Gastroesophageal sphincter (tissue), 4 donors: ENCODE data around the gene LRRC25. TPM values are rescaled to one million over a fixed set of nuclear protein-coding genes. Genes with fewer than 3 reads are reported as not detected.
A peak's percentile ranks its signal among the peaks of the same experiment; 100 is the strongest.
"Not testable (repeated sequence)": the region's sequence is repeated elsewhere in the genome, so short reads cannot be mapped to it uniquely, and the experiment has no call there.

Experiments used
- ATAC-seq: fragments of 150-250 bp; one replicate; pipeline ENCODE4 v1.9.1; 2016; ENCODE audit warnings: mild to moderate bottlenecking, moderate library complexity
- H3K27ac ChIP-seq, 4 donors: fragments of 200-600 bp; sonication (generic) in 3 of 4; 1 replicate in 3 of 4; 2 replicates in 1 of 4; pipeline ENCODE4 v1.5.1; 2016 to 2019
- H3K27me3 ChIP-seq: fragments of 200-600 bp; sonication (generic); one replicate; pipeline ENCODE4 v1.5.1; 2019
- H3K36me3 ChIP-seq, 2 donors: fragments of 200-600 bp; sonication (generic); one replicate each; pipeline ENCODE4 v1.5.1; 2019; ENCODE audit warnings: control low read depth in 1 of 2
- H3K4me1 ChIP-seq, 3 donors: fragments of 200-600 bp; sonication (generic); 1 replicate in 2 of 3; 2 replicates in 1 of 3; pipeline ENCODE4 v1.5.1; 2016 to 2019; ENCODE audit warnings: control low read depth in 2 of 3
- H3K4me3 ChIP-seq, 2 donors: fragments of 200-600 bp; sonication (generic); one replicate each; pipeline ENCODE4 v1.5.1; 2019; ENCODE audit warnings: mild to moderate bottlenecking in 1 of 2, moderate library complexity in 1 of 2
- H3K9me3 ChIP-seq, 3 donors: fragments of 200-600 bp; sonication (generic); one replicate each; pipeline ENCODE4 v1.5.1; 2017 to 2019; ENCODE audit warnings: control low read depth in 2 of 3
- EP300 ChIP-seq: sonication (generic); formaldehyde crosslinking; IDR thresholded peaks from one replicate; pipeline ENCODE4 v1.6.1; 2017; ENCODE audit warnings: antibody characterized with exemption, mild to moderate bottlenecking
- POLR2A ChIP-seq, 2 donors: fragments of 450-650 bp; IDR thresholded peaks; one replicate each; pipeline ENCODE4 v1.6.1; 2017; ENCODE audit warnings: antibody characterized with exemption in 2 of 2, mild to moderate bottlenecking in 2 of 2, moderate library complexity in 1 of 2
- POLR2AphosphoS5 ChIP-seq: sonication (generic); formaldehyde crosslinking; IDR thresholded peaks from one replicate; pipeline ENCODE4 v1.6.1; 2017; ENCODE audit warnings: antibody characterized with exemption
- WGBS, 2 donors: methylation state at CpG; one replicate each; pipeline ENCODE4 v1.1.5; 2018; ENCODE audit warnings: low coverage in 1 of 2; 5-methylcytosine and 5-hydroxymethylcytosine counted together
- total RNA-seq, 4 donors: library from RNA; depleted of rRNA; stranded (reverse); fragments of >200 nt; gene quantifications; one replicate each; pipeline ENCODE4 v1.1.0, GENCODE V29; 2016
- TF ChIP-seq, protein P1 (sequence below), 4 experiments: fragments of 200-600 bp in 2 of 4; fragments of 450-650 bp in 2 of 4; sonication (generic) in 1 of 4; IDR thresholded peaks; one replicate each; pipeline ENCODE4 v1.5.1; 2017 to 2019; ENCODE audit warnings: antibody characterized with exemption in 4 of 4, mild to moderate bottlenecking in 2 of 4, moderate library complexity in 2 of 4

LRRC25 gene
- total RNA-seq, 4 donors from 2014 or later, result 1.9 to 19.0 (median 4.8) TPM

DNA sequence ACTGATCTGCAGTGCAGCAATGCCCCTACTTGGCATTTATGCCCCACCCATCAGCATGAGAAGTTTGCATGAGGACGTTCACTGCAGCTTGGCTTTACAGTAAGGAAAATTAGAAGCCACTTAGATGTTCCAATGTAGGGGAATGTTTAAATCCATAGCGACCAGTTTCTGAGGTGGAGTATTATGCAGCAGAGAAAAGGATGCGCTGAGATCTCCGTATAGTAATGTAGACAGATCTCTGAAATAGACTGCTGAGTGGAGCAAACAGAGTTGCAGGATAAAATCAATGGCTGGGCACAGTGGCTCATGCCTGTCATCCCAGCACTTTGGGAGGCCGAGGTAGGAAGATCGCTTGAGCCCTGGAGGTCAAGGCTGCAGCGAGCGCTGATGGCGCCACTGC is 46.9 kb downstream of the LRRC25 start:
- Histone ChIP-seq H3K36me3 (peaks cover 0 to 38% of the 10 kb centered on the region in 2 donors), H3K4me1 (peaks cover 0 to 8% (median 0%) of the 10 kb centered on the region in 3 donors), H3K27me3 (no peaks in the 10 kb centered on the region), H3K9me3 (no peaks in the 10 kb centered on the region), H3K27ac (no peak overlapping the region), H3K4me3 (no peak overlapping the region)
- no peak for ATAC-seq
- 75 to 85% methylated on average over 4 to 9 of the region's 9 CpGs for WGBS, 2 donors
- TF ChIP-seq EP300, result no peak
- TF ChIP-seq POLR2A (IDR thresholded peaks at IDR 0.05), result no peak
- TF ChIP-seq, protein P1, sequence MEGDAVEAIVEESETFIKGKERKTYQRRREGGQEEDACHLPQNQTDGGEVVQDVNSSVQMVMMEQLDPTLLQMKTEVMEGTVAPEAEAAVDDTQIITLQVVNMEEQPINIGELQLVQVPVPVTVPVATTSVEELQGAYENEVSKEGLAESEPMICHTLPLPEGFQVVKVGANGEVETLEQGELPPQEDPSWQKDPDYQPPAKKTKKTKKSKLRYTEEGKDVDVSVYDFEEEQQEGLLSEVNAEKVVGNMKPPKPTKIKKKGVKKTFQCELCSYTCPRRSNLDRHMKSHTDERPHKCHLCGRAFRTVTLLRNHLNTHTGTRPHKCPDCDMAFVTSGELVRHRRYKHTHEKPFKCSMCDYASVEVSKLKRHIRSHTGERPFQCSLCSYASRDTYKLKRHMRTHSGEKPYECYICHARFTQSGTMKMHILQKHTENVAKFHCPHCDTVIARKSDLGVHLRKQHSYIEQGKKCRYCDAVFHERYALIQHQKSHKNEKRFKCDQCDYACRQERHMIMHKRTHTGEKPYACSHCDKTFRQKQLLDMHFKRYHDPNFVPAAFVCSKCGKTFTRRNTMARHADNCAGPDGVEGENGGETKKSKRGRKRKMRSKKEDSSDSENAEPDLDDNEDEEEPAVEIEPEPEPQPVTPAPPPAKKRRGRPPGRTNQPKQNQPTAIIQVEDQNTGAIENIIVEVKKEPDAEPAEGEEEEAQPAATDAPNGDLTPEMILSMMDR (IDR thresholded peaks at IDR 0.05), result no peak
- no peak for TF ChIP-seq POLR2AphosphoS5

DNA sequence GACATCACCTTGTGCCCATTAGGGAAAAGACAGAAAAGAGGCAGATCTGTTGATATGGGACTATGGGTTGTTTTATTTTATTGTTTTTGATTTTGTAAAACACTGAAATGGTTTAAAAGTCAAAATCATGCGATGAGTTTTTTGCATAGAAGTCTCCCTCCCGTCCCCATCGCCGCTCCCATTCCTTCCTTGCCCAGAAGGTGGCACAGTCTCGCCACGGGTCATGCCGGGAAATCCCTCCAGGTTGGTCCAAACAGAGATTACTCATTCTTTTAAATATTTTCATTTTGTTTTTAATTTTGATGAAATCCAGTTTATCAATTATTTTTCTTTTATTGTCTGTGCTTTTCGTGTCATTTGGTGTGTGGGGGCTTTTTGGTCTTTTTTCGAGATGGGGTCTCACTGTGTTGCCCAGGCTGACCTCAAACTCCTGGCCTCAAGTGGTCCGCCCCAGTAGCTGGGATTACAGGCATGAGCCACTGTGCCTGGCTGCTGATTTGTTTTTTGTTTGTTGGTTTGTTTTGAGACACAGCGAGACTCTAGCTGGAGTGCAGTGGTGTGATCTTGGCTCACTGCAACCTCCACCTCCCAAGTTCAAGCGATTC is 47.8 kb downstream of the LRRC25 start:
- Histone ChIP-seq H3K4me1 (peaks cover 0 to 12% (median 0%) of the 10 kb centered on the region in 3 donors), H3K27ac (no peak overlapping the region), H3K4me3 (no peak overlapping the region), H3K27me3 (no peaks in the 10 kb centered on the region), H3K9me3 (no peaks in the 10 kb centered on the region), H3K36me3 (peaks cover 0 to 40% of the 10 kb centered on the region in 2 donors)
- WGBS, 2 donors, result 49 to 60% methylated on average over 9 to 12 of the region's 12 CpGs
- TF ChIP-seq POLR2AphosphoS5 (no peak), EP300 (no peak), POLR2A (IDR thresholded peaks at IDR 0.05) (no peak)
- TF ChIP-seq, protein P1 (IDR thresholded peaks at IDR 0.05), result peak in 3 of 4 experiments; percentile 52 to 76 (median 75)
- no peak for ATAC-seq

DNA sequence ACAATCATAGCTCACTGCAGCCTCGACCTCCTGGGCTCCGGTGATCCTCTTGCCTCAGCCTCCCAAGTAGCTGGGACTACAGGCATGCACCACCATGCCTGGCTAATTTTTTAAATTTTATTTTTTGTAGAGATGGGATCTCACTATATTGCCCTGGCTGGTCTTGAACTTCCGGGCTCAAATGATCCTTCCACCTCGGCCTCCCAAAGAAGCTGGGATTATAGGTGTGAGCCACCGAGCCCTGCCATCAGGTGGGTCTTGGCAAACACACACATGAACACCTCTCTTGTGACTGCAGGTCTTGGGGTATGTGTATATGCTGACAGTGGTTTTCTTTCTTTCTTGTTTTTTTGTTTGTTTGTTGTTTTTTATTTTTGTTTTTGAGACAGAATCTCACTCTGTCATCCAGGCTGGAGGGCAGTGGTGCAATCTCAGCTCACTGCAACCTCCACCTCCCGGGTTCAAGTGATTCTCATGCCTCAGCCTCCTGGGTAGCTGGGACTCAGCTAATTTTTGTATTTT is 48.5 kb downstream of the LRRC25 start:
- 85 to 88% methylated on average over 4 to 5 of the region's 6 CpGs for WGBS, 2 donors
- H3K27me3 ChIP-seq, ATAC-seq: not testable (repeated sequence)

DNA sequence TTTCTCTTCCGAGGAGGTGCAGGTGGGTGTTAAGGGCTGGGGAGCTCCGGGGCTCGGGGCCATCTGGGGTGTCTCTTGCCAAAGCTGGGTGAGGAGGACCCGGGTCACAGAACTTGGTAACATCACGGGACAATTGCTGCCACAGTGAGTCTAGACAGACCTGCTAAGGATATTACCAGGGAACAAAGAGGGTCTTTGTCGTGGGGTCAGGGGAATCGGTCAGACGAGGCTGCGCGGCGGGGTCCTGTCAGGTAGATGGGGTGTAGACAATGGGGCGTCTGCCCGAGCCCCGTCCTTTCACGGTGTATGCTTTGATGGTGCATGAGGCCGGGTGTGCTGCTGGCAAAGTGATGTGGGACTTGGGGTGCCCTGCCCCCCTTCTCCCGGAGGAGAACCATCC is 49.3 kb downstream of the LRRC25 start:
- Histone ChIP-seq H3K36me3 (peaks cover 0 to 48% of the 10 kb centered on the region in 2 donors), H3K9me3 (no peaks in the 10 kb centered on the region), H3K27ac (no peak overlapping the region), H3K4me3 (no peak overlapping the region), H3K27me3 (no peaks in the 10 kb centered on the region), H3K4me1 (peaks cover 0 to 23% (median 0%) of the 10 kb centered on the region in 3 donors)
- TF ChIP-seq POLR2A (IDR thresholded peaks at IDR 0.05) (no peak), EP300 (no peak), POLR2AphosphoS5 (no peak)
- TF ChIP-seq, protein P1 (IDR thresholded peaks at IDR 0.05), result no peak
- no peak for ATAC-seq
- 87% methylated on average over 9 of the region's 17 CpGs; no CpG with 5 or more reads in 1 of the 2 donors for WGBS, 2 donors

More for the DNA sequence above, 48.5 kb downstream of the LRRC25 start:
- not testable (repeated sequence) for H3K4me3 ChIP-seq, H3K9me3 ChIP-seq, H3K27ac ChIP-seq
- peaks cover 0 to 46% of the 10 kb centered on the region in 2 donors for H3K36me3 ChIP-seq
- H3K4me1 ChIP-seq, result peaks cover 0 to 19% (median 0%) of the 10 kb centered on the region in 3 donors

DNA sequence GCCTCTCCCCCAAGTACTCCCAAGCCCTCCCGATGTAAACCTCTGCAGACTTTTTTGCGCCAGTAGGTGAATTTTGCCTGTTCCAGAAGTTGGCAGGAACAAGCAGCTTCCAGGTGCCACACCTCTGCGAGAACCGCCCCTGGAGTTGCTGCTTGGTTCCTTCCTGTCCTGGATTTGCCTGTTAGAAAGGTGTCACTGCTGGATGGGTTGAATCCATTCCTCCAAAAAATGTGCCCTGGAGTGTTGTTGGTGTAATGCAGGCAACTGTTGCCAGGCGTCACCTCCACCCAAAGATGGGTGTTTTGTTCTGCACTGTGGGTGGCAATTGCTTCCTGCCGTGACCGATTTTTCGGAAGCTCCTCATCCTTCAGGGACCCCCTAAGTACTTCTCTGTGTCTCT is 51.3 kb downstream of the LRRC25 start:
- no peak for TF ChIP-seq EP300
- TF ChIP-seq, protein P1 (IDR thresholded peaks at IDR 0.05), result no peak
- TF ChIP-seq POLR2AphosphoS5, result no peak
- 64% methylated on average over 8 of the region's 8 CpGs for WGBS, 2 donors
- no peak overlapping the region for H3K4me3 ChIP-seq

More for the DNA sequence above, 51.3 kb downstream of the LRRC25 start:
- H3K27ac ChIP-seq, result no peak overlapping the region
- no peaks in the 10 kb centered on the region for H3K9me3 ChIP-seq
- H3K36me3 ChIP-seq, result peaks cover 0 to 50% of the 10 kb centered on the region in 2 donors
- H3K4me1 ChIP-seq, result peaks cover 0 to 38% (median 3%) of the 10 kb centered on the region in 3 donors
- ATAC-seq, result no peak
- no peaks in the 10 kb centered on the region for H3K27me3 ChIP-seq
